HG03520 (cell line): Measurements from ENCODE around the gene CDC25B.
A peak's percentile ranks its signal among the peaks of the same experiment; 100 is the strongest.

Experiments used
- ATAC-seq: cut with Tn5 transposase; IDR thresholded peaks from one replicate; pipeline ENCODE4 v1.9.1; 2021; ENCODE audit warnings: mild to moderate bottlenecking, moderate library complexity; ENCODE audit not compliant: unreplicated experiment

The CDC25B gene

GRCh38 chr20:3802524-3803239 lies 6.6 kb downstream of the CDC25B start:
- no peak for ATAC-seq

DNA sequence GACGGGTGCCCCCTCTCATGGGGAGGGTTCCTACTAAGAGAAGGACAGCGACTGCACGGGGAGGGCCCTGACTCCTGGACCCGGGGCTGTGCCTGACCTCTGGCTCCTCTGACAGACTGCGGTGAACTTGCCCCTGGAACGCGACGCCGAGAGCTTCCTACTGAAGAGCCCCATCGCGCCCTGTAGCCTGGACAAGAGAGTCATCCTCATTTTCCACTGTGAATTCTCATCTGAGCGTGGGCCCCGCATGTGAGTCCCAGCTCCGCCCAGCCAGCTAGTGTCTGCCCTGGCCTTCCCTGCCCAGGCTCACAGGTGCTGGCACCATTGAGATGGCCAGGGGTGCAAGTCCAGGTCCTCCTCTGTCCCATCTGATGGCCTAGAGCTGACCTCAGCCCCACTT lies 7.2 kb downstream of the CDC25B start:
- ATAC-seq, result no peak

GRCh38 chr20:3803854-3804253 lies 7.7 kb downstream of the CDC25B start:
- ATAC-seq, result no peak

DNA sequence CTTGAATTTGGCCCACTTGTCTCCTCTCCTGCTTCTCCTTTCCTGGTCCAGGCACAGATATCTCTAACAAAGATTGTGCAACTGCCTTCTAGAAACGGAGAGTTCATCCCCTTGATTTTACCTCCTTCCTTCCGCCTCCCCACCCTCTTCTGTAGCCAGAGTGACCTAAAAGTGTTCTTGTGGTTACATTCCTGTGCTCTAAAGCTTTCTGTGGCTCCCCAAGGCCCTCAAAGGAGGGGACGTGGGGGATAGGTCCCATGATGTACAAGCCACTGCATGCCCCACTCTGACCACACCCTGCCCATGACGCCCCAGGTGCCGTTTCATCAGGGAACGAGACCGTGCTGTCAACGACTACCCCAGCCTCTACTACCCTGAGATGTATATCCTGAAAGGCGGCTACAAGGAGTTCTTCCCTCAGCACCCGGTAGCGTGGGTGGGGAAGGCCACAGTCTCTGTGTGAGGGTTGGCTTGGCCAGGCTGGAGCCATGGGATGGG lies 8.2 kb downstream of the CDC25B start:
- no peak for ATAC-seq

DNA sequence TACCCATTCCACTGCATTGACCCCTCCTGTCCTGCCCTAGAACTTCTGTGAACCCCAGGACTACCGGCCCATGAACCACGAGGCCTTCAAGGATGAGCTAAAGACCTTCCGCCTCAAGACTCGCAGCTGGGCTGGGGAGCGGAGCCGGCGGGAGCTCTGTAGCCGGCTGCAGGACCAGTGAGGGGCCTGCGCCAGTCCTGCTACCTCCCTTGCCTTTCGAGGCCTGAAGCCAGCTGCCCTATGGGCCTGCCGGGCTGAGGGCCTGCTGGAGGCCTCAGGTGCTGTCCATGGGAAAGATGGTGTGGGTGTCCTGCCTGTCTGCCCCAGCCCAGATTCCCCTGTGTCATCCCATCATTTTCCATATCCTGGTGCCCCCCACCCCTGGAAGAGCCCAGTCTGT lies 8.7 kb downstream of the CDC25B start:
- no peak for ATAC-seq

DNA sequence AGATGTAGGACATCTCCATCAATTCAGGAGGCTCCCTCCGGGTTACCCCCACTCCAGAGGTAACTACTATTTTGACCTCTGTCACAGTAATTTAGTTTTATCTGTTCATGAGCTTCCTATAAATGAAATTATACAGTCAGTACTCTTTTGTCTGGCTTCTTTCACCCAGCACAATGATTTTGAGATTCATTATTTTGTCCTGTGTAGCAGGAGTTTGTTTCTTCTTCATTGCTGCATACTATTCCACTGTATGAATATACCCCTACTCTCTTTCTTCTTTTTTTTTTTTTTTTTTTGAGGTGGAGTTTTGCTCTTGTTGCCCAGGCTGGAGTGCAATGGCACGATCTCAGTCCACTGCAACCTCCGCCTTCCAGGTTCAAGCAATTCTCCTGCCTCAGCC lies 12.4 kb downstream of the CDC25B start:
- no peak for ATAC-seq

DNA sequence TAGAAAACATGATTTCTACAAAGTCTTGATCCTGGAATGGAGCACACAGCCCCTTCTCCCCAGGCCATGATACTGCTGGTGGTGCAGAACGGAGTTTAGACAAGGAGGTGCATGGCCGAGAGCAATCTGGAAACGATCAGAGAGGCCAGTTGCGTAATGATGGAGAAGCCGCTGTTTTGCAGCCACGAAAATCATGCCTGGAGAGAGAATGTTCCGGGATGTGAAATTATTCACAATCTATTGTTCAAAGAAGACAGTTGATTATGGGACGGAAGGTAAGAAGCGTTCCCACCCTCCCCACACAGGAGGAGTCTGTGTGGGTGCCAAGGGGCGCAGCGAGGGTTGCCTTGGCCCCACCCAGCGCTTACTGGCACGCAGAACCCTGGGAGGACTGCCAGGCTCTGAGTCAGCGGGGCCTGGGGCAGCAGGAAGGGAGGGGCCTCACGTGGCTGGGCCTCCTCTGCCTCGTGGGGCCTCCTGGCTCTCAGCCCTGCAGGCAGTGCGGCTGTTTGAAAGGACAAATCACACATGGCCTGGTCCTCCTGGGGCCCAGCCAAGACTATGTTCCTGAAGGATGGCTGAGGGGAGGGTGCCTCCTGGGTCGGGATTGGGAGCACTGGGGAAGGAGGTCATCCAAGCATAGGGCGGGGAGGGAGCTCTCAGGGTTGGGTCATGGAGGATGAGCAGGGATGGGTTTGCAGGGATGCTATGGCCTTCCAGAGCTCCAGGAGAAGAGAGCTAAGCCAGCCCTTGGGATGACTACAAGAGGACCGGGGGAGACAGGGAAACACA lies 15.6 kb downstream of the CDC25B start:
- ATAC-seq, result no peak

- no peak for ATAC-seq
Observed at GRCh38 chr20:3812259-3812681, 16.2 kb downstream of the CDC25B start.

- no peak for ATAC-seq
Observed at GRCh38 chr20:3812975-3813847, 17.1 kb downstream of the CDC25B start.

DNA sequence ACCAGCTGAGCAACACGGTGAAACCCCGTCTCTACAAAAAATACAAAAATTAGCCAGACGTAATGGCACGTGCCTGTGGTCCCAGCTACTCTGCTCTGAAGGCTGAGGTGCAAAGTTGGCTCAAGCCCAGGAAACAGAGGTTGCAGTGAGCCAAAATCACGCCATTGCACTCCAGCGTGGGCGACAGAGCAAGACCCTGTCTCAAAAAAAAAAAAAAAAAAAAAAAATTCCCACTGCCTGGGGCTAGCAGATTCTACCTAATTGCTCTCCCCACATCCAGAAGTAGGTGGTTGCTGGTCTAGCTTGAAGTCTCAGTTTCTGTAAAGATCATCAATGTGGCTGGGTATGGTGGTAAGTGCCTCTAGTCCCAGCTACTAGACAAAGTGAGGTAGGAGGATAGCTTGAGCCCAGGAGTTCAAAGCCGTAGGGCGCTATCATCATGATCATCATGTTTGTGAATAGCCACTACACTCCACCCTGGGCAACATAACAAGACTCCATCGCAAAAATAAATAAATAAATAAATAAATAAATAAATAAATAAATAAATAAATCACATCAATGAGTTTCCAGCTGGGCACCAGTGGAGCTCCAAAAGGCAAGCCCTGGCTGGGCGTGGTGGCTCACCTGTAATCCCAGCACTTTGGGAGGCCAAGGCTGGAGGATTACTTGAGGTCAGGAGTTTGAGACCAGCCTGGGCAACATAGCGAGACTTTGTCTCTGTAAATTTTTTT lies 17.9 kb downstream of the CDC25B start:
- no peak for ATAC-seq

- no peak for ATAC-seq
Observed at GRCh38 chr20:3814928-3815495, 18.9 kb downstream of the CDC25B start.

- no peak for ATAC-seq
Observed at GRCh38 chr20:3815703-3816315, 19.7 kb downstream of the CDC25B start.

- ATAC-seq, result no peak
Observed at GRCh38 chr20:3818155-3819151, 22.3 kb downstream of the CDC25B start.

GRCh38 chr20:3819411-3820047 lies 23.4 kb downstream of the CDC25B start:
- no peak for ATAC-seq

GRCh38 chr20:3820048-3820900 lies 24.2 kb downstream of the CDC25B start, which contains the start of gene AP5S1:
TSS of gene AP5S1 (plus strand) at chr20:3820547. CDS start at chr20:3822118, 1,571 bp downstream.
- ATAC-seq, result peak; percentile 77

DNA sequence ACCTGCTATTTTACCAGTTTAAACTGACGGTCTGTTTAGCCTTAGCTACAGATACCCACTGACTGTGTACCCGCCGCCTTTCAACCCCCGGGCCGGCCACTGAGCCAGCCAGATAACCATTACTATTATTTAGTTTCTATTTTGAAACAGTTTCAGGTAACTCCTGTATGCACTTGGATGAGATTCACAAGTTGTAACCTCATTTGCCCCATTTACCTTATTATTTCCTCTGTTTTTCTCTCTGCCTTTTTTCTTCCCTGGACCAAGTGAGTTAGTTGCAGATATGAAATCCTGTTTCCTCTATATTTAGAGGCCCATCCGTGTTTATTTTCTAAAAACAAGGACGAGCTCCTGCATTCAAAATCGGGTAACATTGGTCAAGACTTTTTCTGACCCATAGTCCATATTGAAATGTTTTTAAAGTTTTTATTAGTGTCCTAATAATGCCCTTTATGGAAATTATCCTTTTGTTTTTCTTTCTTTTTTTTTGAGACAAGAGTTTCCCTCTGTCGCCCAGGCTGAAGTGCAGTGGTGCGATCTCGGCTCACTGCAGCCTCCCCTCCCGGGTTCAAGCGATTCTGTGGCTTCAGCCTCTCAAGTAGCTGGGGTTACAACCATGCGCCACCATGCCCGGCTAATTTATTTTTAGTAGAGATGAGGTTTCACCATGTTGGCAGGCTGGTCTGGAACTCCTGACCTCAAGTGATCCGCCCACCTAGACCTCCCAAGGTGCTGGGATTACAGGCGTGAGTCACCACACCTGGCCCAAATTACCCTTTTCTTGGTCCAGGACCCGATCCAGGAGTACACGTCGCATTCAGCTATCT lies 25.0 kb downstream of the CDC25B start:
- no peak for ATAC-seq
